ENCODE results near the gene ARV1.
A peak's percentile ranks its signal among the peaks of the same experiment; 100 is the strongest.
"Not testable (repeated sequence)": the region's sequence is repeated elsewhere in the genome, so short reads cannot be mapped to it uniquely, and the experiment has no call there.

Gene ARV1

DNA sequence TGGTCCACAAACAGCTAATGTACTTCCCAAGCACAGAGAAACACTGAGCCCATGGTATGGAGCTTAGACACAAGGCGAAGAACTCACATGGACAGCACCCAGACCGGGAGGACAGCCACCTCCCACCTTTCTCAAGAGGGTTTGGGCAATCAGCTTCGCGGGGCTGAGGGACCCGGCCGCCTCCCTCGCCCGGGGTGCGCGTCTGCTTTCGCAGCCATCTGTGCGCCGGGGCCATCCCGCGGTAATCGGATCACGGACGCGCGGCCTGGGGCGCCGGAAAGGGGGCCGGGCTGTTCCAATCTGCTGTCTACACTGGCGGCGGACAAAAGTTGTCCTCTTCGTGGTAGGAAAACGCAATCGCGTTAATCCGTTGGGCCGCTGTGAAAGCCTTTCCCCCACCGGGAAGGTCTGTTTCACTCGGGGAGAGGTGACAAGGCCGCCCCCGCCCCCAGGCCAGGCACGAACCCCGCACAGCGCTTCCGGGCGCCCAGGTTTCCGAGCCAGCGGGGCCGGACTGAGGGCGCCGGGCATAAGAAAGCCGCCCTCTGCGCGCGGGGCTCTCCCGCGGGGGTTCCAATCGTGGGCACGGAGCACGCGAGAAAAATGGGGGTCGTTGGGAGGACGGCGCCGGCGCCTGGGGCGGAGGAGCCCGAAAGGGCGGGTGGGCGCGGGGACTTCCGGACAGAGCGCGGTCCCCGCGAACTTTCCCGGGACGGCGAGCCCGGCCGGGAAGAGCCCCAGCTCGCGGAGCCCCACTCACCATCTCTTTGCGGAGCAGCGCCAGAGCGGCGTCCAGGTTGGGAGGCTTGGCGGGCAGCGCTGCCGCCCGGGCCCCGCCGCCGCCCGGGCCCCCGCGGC, 60.5 kb downstream of the ARV1 start:
- POLR2A ChIA-PET = interaction anchor here (0.7 to 2.4 kb wide), 9 partner anchors 12 to 202 kb away, joined by 3 to 11 read pairs (median 4); partner anchors contain the start of genes ARV1, GNPAT and TTC13
- DNase-seq (ENCODE audit: extremely low spot score) = peak; percentile 55
- CTCF ChIA-PET = no interaction called here

GRCh38 chr1:231040019-231040799, 61.3 kb downstream of the ARV1 start, which contains the start of gene FAM89A:
TSS of gene FAM89A (minus strand) at chr1:231040254. CDS start at chr1:231040211, 43 bp downstream.
- TF ChIP-seq, protein P1, sequence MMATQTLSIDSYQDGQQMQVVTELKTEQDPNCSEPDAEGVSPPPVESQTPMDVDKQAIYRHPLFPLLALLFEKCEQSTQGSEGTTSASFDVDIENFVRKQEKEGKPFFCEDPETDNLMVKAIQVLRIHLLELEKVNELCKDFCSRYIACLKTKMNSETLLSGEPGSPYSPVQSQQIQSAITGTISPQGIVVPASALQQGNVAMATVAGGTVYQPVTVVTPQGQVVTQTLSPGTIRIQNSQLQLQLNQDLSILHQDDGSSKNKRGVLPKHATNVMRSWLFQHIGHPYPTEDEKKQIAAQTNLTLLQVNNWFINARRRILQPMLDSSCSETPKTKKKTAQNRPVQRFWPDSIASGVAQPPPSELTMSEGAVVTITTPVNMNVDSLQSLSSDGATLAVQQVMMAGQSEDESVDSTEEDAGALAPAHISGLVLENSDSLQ (IDR thresholded peaks at IDR 0.05) = no peak
- no peak for TF ChIP-seq CTBP1 (IDR thresholded peaks at IDR 0.05; ENCODE audit: borderline replicate concordance)
- 0 out of 2 replicates have a peak, but pooled peaks have one; percentile 67 for TF ChIP-seq FOXM1 (IDR thresholded peaks at IDR 0.05; ENCODE audit: borderline replicate concordance)
- no peak for TF ChIP-seq SP1 (IDR thresholded peaks at IDR 0.05)
- TF ChIP-seq FOXK2 (IDR thresholded peaks at IDR 0.05) = no peak
- no peak for TF ChIP-seq FOXA1 (IDR thresholded peaks at IDR 0.05)
- no peak; the same call in 1 of the 2 replicates for TF ChIP-seq LEF1 (IDR thresholded peaks at IDR 0.05; ENCODE audit: borderline replicate concordance)
- no peak for TF ChIP-seq SUZ12 (IDR thresholded peaks at IDR 0.05)
- POLR2A ChIA-PET = interaction anchor here (0.6 to 2.4 kb wide), 10 partner anchors 10 to 201 kb away, joined by 3 to 11 read pairs (median 4); partner anchors contain the start of genes ARV1, GNPAT and TTC13
- CTCF ChIA-PET = no interaction called here
- peak; percentile 96 for DNase-seq (ENCODE audit: extremely low spot score)

More for the DNA sequence above, 60.5 kb downstream of the ARV1 start:
- TF ChIP-seq TARDBP (IDR thresholded peaks at IDR 0.05) = peak; percentile 43; the same call in 1 of the 2 replicates
- peak; percentile 70 for TF ChIP-seq L3MBTL2 (conservative IDR thresholded peaks at IDR 0.05)
- TF ChIP-seq CTBP1 (IDR thresholded peaks at IDR 0.05; ENCODE audit: borderline replicate concordance) = no peak

GRCh38 chr1:231040800-231041718, 62.2 kb downstream of the ARV1 start:
- ChIA-PET CTCF (interaction anchor here (0.6 to 0.7 kb wide), 2 partner anchors 24 to 1547 kb away, joined by 3 read pairs; no protein-coding TSS in a partner anchor), POLR2A (interaction anchor here (0.6 to 2.4 kb wide), 7 partner anchors 9 to 65 kb away, joined by 3 to 7 read pairs (median 4); no protein-coding TSS in a partner anchor)
- peak; percentile 52 for DNase-seq (ENCODE audit: extremely low spot score)
- 0 out of 2 replicates have a peak, but pooled peaks have one; percentile 26 for TF ChIP-seq LEF1 (IDR thresholded peaks at IDR 0.05; ENCODE audit: borderline replicate concordance)
- TF ChIP-seq FOXM1 (IDR thresholded peaks at IDR 0.05; ENCODE audit: borderline replicate concordance) = peak; percentile 61; the same call in 1 of the 2 replicates
- no peak for TF ChIP-seq ARNT (IDR thresholded peaks at IDR 0.05)
- TF ChIP-seq, protein P1 (IDR thresholded peaks at IDR 0.05) = peak; percentile 45
- TF ChIP-seq FOXA1 (IDR thresholded peaks at IDR 0.05) = no peak
- no peak for TF ChIP-seq SUZ12 (IDR thresholded peaks at IDR 0.05)
- no peak for TF ChIP-seq FOXK2 (IDR thresholded peaks at IDR 0.05)

DNA sequence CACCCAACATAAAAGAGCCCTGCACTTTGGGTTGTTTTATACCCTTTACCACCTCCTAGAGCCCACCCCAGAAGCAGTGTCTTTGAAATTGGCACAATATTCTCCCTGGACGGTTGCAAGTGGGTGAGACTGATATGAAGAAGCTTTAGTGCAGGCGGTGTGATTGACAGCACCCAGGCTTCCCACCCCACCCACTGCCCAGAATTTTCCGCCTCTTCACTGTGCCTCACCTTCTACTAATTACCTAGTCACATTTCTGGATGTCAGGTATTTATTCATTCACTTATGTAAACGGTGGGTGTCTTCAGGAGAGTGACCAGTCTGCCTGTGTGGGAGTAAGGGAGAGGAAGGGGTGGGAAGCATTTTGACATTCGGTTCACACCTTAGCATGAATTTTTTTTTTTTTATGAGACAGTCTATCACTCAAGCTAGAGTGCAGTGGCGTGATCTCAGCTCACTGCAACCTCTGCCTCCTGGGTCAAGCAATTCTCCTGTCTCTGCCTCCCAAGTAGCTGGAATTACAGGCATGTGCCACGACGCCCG, 62.9 kb downstream of the ARV1 start:
- DNase-seq (ENCODE audit: extremely low spot score) = no peak
- TF ChIP-seq SP1 (IDR thresholded peaks at IDR 0.05) = no peak
- TF ChIP-seq, protein P1 (IDR thresholded peaks at IDR 0.05) = peak; percentile 38
- ChIA-PET POLR2A (interaction anchor here (1.4 to 1.6 kb wide), 2 partner anchors 8 to 63 kb away, joined by 3 read pairs; no protein-coding TSS in a partner anchor), CTCF (interaction anchor here (0.6 to 0.7 kb wide), 3 partner anchors 24 to 1547 kb away, joined by 3 to 5 read pairs (median 3); no protein-coding TSS in a partner anchor)

GRCh38 chr1:231044588-231044987, 65.7 kb downstream of the ARV1 start:
- POLR2A ChIA-PET = no interaction called here

DNA sequence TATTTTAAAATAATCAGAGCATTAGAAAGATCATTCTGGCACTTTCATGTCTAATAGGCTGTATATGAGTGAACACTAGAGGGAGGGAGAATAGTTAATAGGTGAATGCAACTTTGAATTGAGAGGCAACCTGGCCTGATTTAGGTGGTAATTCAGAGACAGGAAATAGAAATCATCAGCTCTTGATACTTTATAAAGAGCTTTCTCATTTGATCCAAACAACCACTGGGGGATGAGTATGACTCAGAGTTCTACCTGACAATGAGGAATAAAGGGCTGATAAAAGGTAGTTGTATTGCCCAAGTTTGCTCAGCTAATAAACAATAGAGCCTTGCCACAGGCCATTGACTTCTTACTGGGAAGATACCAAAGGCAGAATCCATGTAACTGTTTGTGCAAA, 66.4 kb downstream of the ARV1 start:
- TF ChIP-seq FOXM1 (IDR thresholded peaks at IDR 0.05; ENCODE audit: borderline replicate concordance) (no peak), BHLHE40 (IDR thresholded peaks at IDR 0.05; ENCODE audit: borderline replicate concordance) (no peak), HDGF (IDR thresholded peaks at IDR 0.05; ENCODE audit: borderline replicate concordance) (no peak), FOXA1 (IDR thresholded peaks at IDR 0.05) (no peak), ARNT (IDR thresholded peaks at IDR 0.05) (no peak), TARDBP (IDR thresholded peaks at IDR 0.05) (no peak), SP1 (IDR thresholded peaks at IDR 0.05) (no peak), NFRKB (IDR thresholded peaks at IDR 0.05) (no peak), SUZ12 (IDR thresholded peaks at IDR 0.05) (no peak), ZNF384 (IDR thresholded peaks at IDR 0.05) (no peak)
- TF ChIP-seq, protein P1 (IDR thresholded peaks at IDR 0.05) = no peak
- POLR2A ChIA-PET = no interaction called here
- CTCF ChIA-PET = no interaction called here
- no peak for DNase-seq (ENCODE audit: extremely low spot score)

More at GRCh38 chr1:231044588-231044987, 65.7 kb downstream of the ARV1 start:
- no peak for DNase-seq (ENCODE audit: extremely low spot score)
- CTCF ChIA-PET = interaction anchor here (0.7 kb wide), 1 partner anchor 171 kb away, joined by 3 read pairs; no protein-coding TSS in a partner anchor
- TF ChIP-seq FOXM1 (IDR thresholded peaks at IDR 0.05; ENCODE audit: borderline replicate concordance) = no peak
- TF ChIP-seq TARDBP (IDR thresholded peaks at IDR 0.05) = no peak
- TF ChIP-seq ARNT (IDR thresholded peaks at IDR 0.05) = no peak
- no peak for TF ChIP-seq SP1 (IDR thresholded peaks at IDR 0.05)
- no peak for TF ChIP-seq FOXA1 (IDR thresholded peaks at IDR 0.05)
- no peak for TF ChIP-seq HDGF (IDR thresholded peaks at IDR 0.05; ENCODE audit: borderline replicate concordance)

- CTCF ChIA-PET, POLR2A ChIA-PET: not testable (repeated sequence)
Measured at GRCh38 chr1:231045921-231046729, 67.2 kb downstream of the ARV1 start.

More at GRCh38 chr1:231045921-231046729, 67.2 kb downstream of the ARV1 start:
- not testable (repeated sequence) for DNase-seq (ENCODE audit: extremely low spot score)

Data from HEK293T (cell line).